C4-2B (cell line): ENCODE data around the gene RAB32.

Source experiments
- CTCF ChIP-seq: fragments of 450-650 bp; conservative IDR thresholded peaks from 2 replicates; pipeline ENCODE4 v1.5.1; 2017; ENCODE audit warnings: mild to moderate bottlenecking
- ZFX ChIP-seq: fragments of 450-650 bp; IDR thresholded peaks from 2 replicates; pipeline ENCODE4 v1.6.1; 2017

- TF ChIP-seq CTCF = no peak
- no peak for TF ChIP-seq ZFX
These were observed 46.9 kb downstream of the RAB32 start for GRCh38 chr6:146590492-146590891.
